Mucosa of descending colon (tissue), 3 donors: Measurements from ENCODE around the gene TSKU. TPM values are rescaled to one million over a fixed set of nuclear protein-coding genes. Genes with fewer than 3 reads are reported as not detected.

Source experiments
- ATAC-seq: fragments of 200-7000 bp; cut with Tn5 transposase; one replicate; pipeline ENCODE4 v1.9.1; 2020; ENCODE audit warnings: mild to moderate bottlenecking, moderate library complexity
- DNase-seq, 3 donors: peaks; one replicate each; pipeline ENCODE4 v3.0.0-alpha.2; 2020
- H3K36me3 ChIP-seq: fragments of 200-600 bp; one replicate; pipeline ENCODE4 v1.8.0; 2021; ENCODE audit warnings: low read depth, mild to moderate bottlenecking
- H3K4me1 ChIP-seq: fragments of 200-600 bp; one replicate; pipeline ENCODE4 v1.8.0; 2021; ENCODE audit warnings: low read depth, mild to moderate bottlenecking
- H3K4me3 ChIP-seq: fragments of 200-600 bp; one replicate; pipeline ENCODE4 v1.8.0; 2021; ENCODE audit warnings: mild to moderate bottlenecking
- H3K9me3 ChIP-seq: fragments of 200-600 bp; one replicate; pipeline ENCODE4 v1.8.0; 2021; ENCODE audit warnings: mild to moderate bottlenecking
- intact Hi-C, 2 donors: fragments of 100-400 bp; cut with DNase I in 1 of 2; cut with micrococcal nuclease in 1 of 2; formaldehyde crosslinking; loops; one replicate each; pipeline versions ENCODE4 v1.11.0 to v1.11.1; 2022; cut with DNase I, micrococcal nuclease
- total RNA-seq, 3 donors: library from RNA; stranded (reverse); fragmentation: NEBNext Ultra II Directional in 2 of 3; extraction: Animal tissue kit (Norgen Biotek cat#: 25700) in 2 of 3; gene quantifications; one replicate each; pipeline versions ENCODE4 v1.2.1 to v1.2.4, GENCODE V29; 2021 to 2023
- TF ChIP-seq, protein P1 (sequence below): fragments of 200-600 bp; IDR thresholded peaks from one replicate; pipeline ENCODE4 v1.8.0; 2022; ENCODE audit warnings: antibody characterized with exemption, mild to moderate bottlenecking
- donor health status: DM: no; HTN: no; CAD: no; lungs with moderate emphysema.
- donor health status: DM: no; HTN: no; CAD: no.
- donor health status: DM: no; HTN: yes; CAD: no.

TSKU gene
- total RNA-seq, 3 donors from 2014 or later: 21.5 to 42.9 (median 41.8) TPM

GRCh38 chr11:76836613-76837291, 53.6 kb downstream of the TSKU start:
- no peaks in the 10 kb centered on the region for H3K36me3 ChIP-seq
- no peaks in the 10 kb centered on the region for H3K9me3 ChIP-seq
- ATAC-seq (peak; percentile 58), DNase-seq (peak in 1 of 3 donors; percentile 44)
- intact Hi-C loops: no loop called here
- H3K4me3 ChIP-seq: no peak overlapping the region
- TF ChIP-seq, protein P1, sequence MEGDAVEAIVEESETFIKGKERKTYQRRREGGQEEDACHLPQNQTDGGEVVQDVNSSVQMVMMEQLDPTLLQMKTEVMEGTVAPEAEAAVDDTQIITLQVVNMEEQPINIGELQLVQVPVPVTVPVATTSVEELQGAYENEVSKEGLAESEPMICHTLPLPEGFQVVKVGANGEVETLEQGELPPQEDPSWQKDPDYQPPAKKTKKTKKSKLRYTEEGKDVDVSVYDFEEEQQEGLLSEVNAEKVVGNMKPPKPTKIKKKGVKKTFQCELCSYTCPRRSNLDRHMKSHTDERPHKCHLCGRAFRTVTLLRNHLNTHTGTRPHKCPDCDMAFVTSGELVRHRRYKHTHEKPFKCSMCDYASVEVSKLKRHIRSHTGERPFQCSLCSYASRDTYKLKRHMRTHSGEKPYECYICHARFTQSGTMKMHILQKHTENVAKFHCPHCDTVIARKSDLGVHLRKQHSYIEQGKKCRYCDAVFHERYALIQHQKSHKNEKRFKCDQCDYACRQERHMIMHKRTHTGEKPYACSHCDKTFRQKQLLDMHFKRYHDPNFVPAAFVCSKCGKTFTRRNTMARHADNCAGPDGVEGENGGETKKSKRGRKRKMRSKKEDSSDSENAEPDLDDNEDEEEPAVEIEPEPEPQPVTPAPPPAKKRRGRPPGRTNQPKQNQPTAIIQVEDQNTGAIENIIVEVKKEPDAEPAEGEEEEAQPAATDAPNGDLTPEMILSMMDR: no peak
- peaks cover 34% of the 10 kb centered on the region for H3K4me1 ChIP-seq

- no peak for DNase-seq
- intact Hi-C loops: no loop called here
- Histone ChIP-seq H3K4me1 (peaks cover 34% of the 10 kb centered on the region), H3K9me3 (no peaks in the 10 kb centered on the region), H3K4me3 (no peak overlapping the region), H3K36me3 (no peaks in the 10 kb centered on the region)
- TF ChIP-seq, protein P1: no peak
- ATAC-seq: no peak
Observed at GRCh38 chr11:76837696-76838677, 54.8 kb downstream of the TSKU start.

- no peak overlapping the region for H3K4me3 ChIP-seq
- intact Hi-C loops: no loop called here
Observed at GRCh38 chr11:76838678-76839068, 55.5 kb downstream of the TSKU start.

DNA sequence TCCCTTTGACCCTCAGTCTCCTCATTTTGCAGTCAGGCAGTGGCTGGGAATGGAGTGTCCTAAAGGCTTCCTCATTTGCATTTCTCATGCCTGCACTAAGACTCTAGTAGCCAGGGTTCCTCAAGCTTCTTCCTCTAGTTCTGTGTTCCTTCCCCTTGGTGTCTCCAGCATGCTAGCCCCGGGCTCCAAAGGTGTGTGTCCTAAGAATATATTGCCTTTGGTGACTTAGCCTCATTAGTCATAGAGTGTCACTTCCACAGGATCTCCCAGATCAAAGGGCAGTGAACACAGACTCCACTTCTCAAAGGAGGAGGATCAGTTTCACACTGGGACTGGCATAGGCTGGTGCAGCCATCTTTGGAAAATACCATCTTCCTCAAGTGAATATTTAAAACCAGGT, 56.2 kb downstream of the TSKU start:
- TF ChIP-seq, protein P1: no peak

More at GRCh38 chr11:76838678-76839068, 55.5 kb downstream of the TSKU start:
- Histone ChIP-seq H3K9me3 (no peaks in the 10 kb centered on the region), H3K4me1 (peaks cover 34% of the 10 kb centered on the region), H3K36me3 (no peaks in the 10 kb centered on the region)
- no peak for ATAC-seq
- TF ChIP-seq, protein P1: no peak
- DNase-seq: no peak

DNA sequence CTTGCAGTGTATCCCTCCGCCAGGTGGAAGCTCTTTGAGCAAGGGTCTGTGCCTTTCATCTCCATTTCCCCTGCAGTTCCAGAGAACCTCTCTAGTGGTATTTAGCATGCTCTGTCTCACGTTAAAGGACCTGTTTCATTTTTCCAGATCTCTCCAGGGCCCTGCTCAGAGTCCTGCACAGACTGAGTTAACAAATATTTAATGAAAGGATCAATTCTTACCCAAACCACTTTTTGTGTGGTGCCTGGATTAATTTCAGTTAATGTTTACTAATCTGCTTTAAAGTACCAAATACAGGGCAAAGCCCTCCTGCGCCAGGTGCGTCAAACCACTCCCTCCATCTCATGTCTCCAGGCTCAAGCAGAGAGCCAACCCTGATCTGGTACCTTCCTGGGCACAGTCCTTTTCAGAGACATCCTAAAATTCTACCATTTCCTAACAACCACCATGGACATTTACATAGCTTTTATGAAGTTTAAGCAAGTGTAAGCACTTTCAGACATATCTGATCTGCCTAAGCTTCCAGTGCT, 58.8 kb downstream of the TSKU start:
- Histone ChIP-seq H3K9me3 (no peaks in the 10 kb centered on the region), H3K4me3 (no peak overlapping the region), H3K36me3 (no peaks in the 10 kb centered on the region), H3K4me1 (peaks cover 20% of the 10 kb centered on the region)
- DNase-seq (no peak), ATAC-seq (no peak)
- intact Hi-C loops: no loop called here
- TF ChIP-seq, protein P1: no peak

More for the DNA sequence above, 56.2 kb downstream of the TSKU start:
- no peaks in the 10 kb centered on the region for H3K9me3 ChIP-seq
- peak in 2 of 3 donors; percentile 46 to 53 for DNase-seq
- peak; percentile 87 for ATAC-seq
- no peak overlapping the region for H3K4me3 ChIP-seq
- intact Hi-C loops: no loop called here
- H3K4me1 ChIP-seq: peaks cover 34% of the 10 kb centered on the region
- H3K36me3 ChIP-seq: no peaks in the 10 kb centered on the region
